ENCODE results near the gene GABRR3. TPM values are rescaled to one million over a fixed set of nuclear protein-coding genes. Genes with fewer than 3 reads are reported as not detected.

The GABRR3 gene
- total RNA-seq, 3 donors from 2014 or later (not counting 1 experiment from before 2014, with no cell fraction given) = not detected

- no peaks in the 10 kb centered on the region for H3K36me3 Mint-ChIP-seq
- H3K4me3 Mint-ChIP-seq = no peak overlapping the region
- Histone ChIP-seq H3K27ac (ENCODE audit: low read length) (no peak overlapping the region), H3K4me1 (ENCODE audit: control insufficient read depth, insufficient read depth, low read length) (peaks cover 8% of the 10 kb centered on the region), H3K36me3 (ENCODE audit: control insufficient read depth, insufficient read depth, low read length) (no peaks in the 10 kb centered on the region), H3K27me3 (ENCODE audit: control insufficient read depth, insufficient read depth, low read length) (no peaks in the 10 kb centered on the region), H3K9me3 (ENCODE audit: control insufficient read depth, insufficient read depth, low read length) (no peaks in the 10 kb centered on the region), H3K4me3 (ENCODE audit: low read length) (no peak overlapping the region)
- H3K27ac Mint-ChIP-seq = no peak overlapping the region
- intact Hi-C loops (cut with micrococcal nuclease) = no loop called here
- peaks cover 11 to 16% of the 10 kb centered on the region in 2 donors for H3K4me1 Mint-ChIP-seq
- ATAC-seq (no peak), DNase-seq (no peak)
- no peak for TF ChIP-seq CTCF (IDR thresholded peaks at IDR 0.05)
- H3K9me3 Mint-ChIP-seq = no peaks in the 10 kb centered on the region
- WGBS (ENCODE audit: insufficient coverage) = 100% methylated on average over 1 of the region's 1 CpG
- H3K27me3 Mint-ChIP-seq (ENCODE audit: low read depth in 2 of 2) = peaks cover 7 to 9% of the 10 kb centered on the region in 2 donors
Measured at GRCh38 chr3:98002717-98003116, 32.4 kb downstream of the GABRR3 start.

GRCh38 chr3:97999994-98000393 lies 35.1 kb downstream of the GABRR3 start:
- intact Hi-C loops (cut with micrococcal nuclease) = no loop called here
- H3K4me1 ChIP-seq (ENCODE audit: control insufficient read depth, insufficient read depth, low read length) = peaks cover 8% of the 10 kb centered on the region
- no peaks in the 10 kb centered on the region for H3K36me3 ChIP-seq (ENCODE audit: control insufficient read depth, insufficient read depth, low read length)
- Mint-ChIP-seq H3K9me3 (no peaks in the 10 kb centered on the region), H3K27ac (no peak overlapping the region), H3K4me3 (no peak overlapping the region), H3K27me3 (ENCODE audit: low read depth in 2 of 2) (peaks cover 3 to 7% of the 10 kb centered on the region in 2 donors), H3K36me3 (no peaks in the 10 kb centered on the region), H3K4me1 (peaks cover 9 to 11% of the 10 kb centered on the region in 2 donors)
- no peak overlapping the region for H3K4me3 ChIP-seq (ENCODE audit: low read length)
- no peak for ATAC-seq
- no peaks in the 10 kb centered on the region for H3K9me3 ChIP-seq (ENCODE audit: control insufficient read depth, insufficient read depth, low read length)
- TF ChIP-seq CTCF (IDR thresholded peaks at IDR 0.05) = no peak
- 25% methylated on average over 1 of the region's 1 CpG for WGBS (ENCODE audit: insufficient coverage)
- no peaks in the 10 kb centered on the region for H3K27me3 ChIP-seq (ENCODE audit: control insufficient read depth, insufficient read depth, low read length)
- no peak for DNase-seq
- H3K27ac ChIP-seq (ENCODE audit: low read length) = no peak overlapping the region

GRCh38 chr3:97999103-97999502 lies 36.0 kb downstream of the GABRR3 start:
- 95% methylated on average over 3 of the region's 5 CpGs for WGBS (ENCODE audit: insufficient coverage)
- Histone ChIP-seq H3K4me1 (ENCODE audit: control insufficient read depth, insufficient read depth, low read length) (peaks cover 8% of the 10 kb centered on the region), H3K36me3 (ENCODE audit: control insufficient read depth, insufficient read depth, low read length) (no peaks in the 10 kb centered on the region), H3K4me3 (ENCODE audit: low read length) (no peak overlapping the region), H3K27ac (ENCODE audit: low read length) (no peak overlapping the region), H3K9me3 (ENCODE audit: control insufficient read depth, insufficient read depth, low read length) (no peaks in the 10 kb centered on the region), H3K27me3 (ENCODE audit: control insufficient read depth, insufficient read depth, low read length) (no peaks in the 10 kb centered on the region)
- TF ChIP-seq CTCF (IDR thresholded peaks at IDR 0.05) = no peak
- H3K4me1 Mint-ChIP-seq = peaks cover 8 to 9% of the 10 kb centered on the region in 2 donors
- no peak overlapping the region for H3K27ac Mint-ChIP-seq
- H3K27me3 Mint-ChIP-seq (ENCODE audit: low read depth in 2 of 2) = peaks cover 3 to 13% of the 10 kb centered on the region in 2 donors
- ATAC-seq (no peak), DNase-seq (no peak)
- H3K36me3 Mint-ChIP-seq = no peaks in the 10 kb centered on the region
- H3K4me3 Mint-ChIP-seq = no peak overlapping the region
- H3K9me3 Mint-ChIP-seq = no peaks in the 10 kb centered on the region
- intact Hi-C loops (cut with micrococcal nuclease) = no loop called here

DNA sequence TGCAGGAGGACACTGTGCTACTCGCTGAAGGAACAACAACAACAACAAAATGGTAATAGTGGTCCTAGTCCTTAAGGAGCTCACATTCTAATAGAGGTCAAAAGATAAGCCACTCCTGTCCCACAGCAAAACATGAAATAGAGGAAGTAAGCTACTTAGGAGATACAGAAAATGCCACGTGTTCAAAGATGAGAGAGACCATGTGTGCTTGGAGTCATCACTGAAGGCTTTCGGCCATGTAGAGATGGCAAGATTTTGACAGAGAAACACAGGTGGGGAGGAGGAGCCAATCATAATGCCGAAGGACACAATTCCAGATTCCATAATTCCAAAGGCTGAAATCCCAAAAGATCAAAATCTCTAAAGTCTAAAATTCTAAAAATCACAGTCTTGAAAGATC lies 38.1 kb downstream of the GABRR3 start:
- Mint-ChIP-seq H3K36me3 (no peaks in the 10 kb centered on the region), H3K4me3 (no peak overlapping the region), H3K27me3 (ENCODE audit: low read depth in 2 of 2) (peaks cover 3 to 33% of the 10 kb centered on the region in 2 donors), H3K4me1 (no peaks in the 10 kb centered on the region), H3K27ac (no peak overlapping the region), H3K9me3 (no peaks in the 10 kb centered on the region)
- TF ChIP-seq CTCF (IDR thresholded peaks at IDR 0.05) = no peak
- H3K9me3 ChIP-seq (ENCODE audit: control insufficient read depth, insufficient read depth, low read length) = no peaks in the 10 kb centered on the region
- no peak overlapping the region for H3K4me3 ChIP-seq (ENCODE audit: low read length)
- H3K27me3 ChIP-seq (ENCODE audit: control insufficient read depth, insufficient read depth, low read length) = no peaks in the 10 kb centered on the region
- H3K36me3 ChIP-seq (ENCODE audit: control insufficient read depth, insufficient read depth, low read length) = no peaks in the 10 kb centered on the region
- no peak for ATAC-seq
- H3K4me1 ChIP-seq (ENCODE audit: control insufficient read depth, insufficient read depth, low read length) = no peaks in the 10 kb centered on the region
- intact Hi-C loops (cut with micrococcal nuclease) = no loop called here
- no peak for DNase-seq
- WGBS (ENCODE audit: insufficient coverage) = 60% methylated on average over 3 of the region's 4 CpGs
- H3K27ac ChIP-seq (ENCODE audit: low read length) = no peak overlapping the region

Data from natural killer cell (primary cell).